Muscle of leg (tissue), 11 donors: Measurements from ENCODE around the gene TM9SF3. TPM values are rescaled to one million over a fixed set of nuclear protein-coding genes. Genes with fewer than 3 reads are reported as not detected.
A peak's percentile ranks its signal among the peaks of the same experiment; 100 is the strongest.

ENCODE experiments used
- DNase-seq: peaks from one replicate; pipeline ENCODE4 v3.0.0; 2013
- H3K27ac ChIP-seq: one replicate; pipeline ENCODE4 v1.5.1; 2013; ENCODE audit warnings: mild to moderate bottlenecking, low read length, control low read depth
- H3K27me3 ChIP-seq: one replicate; pipeline ENCODE4 v1.6.1; 2013; ENCODE audit warnings: low read length; ENCODE audit not compliant: control insufficient read depth, insufficient read depth
- H3K36me3 ChIP-seq: one replicate; pipeline ENCODE4 v1.6.1; 2013; ENCODE audit warnings: low read length; ENCODE audit not compliant: control insufficient read depth, insufficient read depth
- H3K4me1 ChIP-seq: one replicate; pipeline ENCODE4 v1.6.1; 2013; ENCODE audit warnings: low read length; ENCODE audit not compliant: control insufficient read depth, insufficient read depth
- H3K4me3 ChIP-seq: one replicate; pipeline ENCODE4 v1.5.1; 2013; ENCODE audit warnings: low read length, control low read depth
- H3K9me3 ChIP-seq: replicated peaks from 2 replicates; pipeline ENCODE4 v1.6.1; 2013; ENCODE audit warnings: low read depth, low read length; ENCODE audit not compliant: control insufficient read depth
- WGBS: methylation state at CpG from one replicate; pipeline ENCODE4 v1.1.5; 2013; ENCODE audit warnings: missing lambda C conversion rate; ENCODE audit not compliant: insufficient coverage; 5-methylcytosine and 5-hydroxymethylcytosine counted together
- polyA plus RNA-seq, 8 donors: library from polyadenylated mRNA; unstranded; fragments of 120-200 nt; gene quantifications; one replicate each; pipeline versions ENCODE4 v1.2.1 to v1.2.3, GENCODE V29; 2013; ENCODE audit warnings: inconsistent platforms in 1 of 8, low replicate concordance in 1 of 8; ENCODE audit not compliant: insufficient read length in 8 of 8, insufficient read depth in 1 of 8
- total RNA-seq: library from RNA; stranded (reverse); fragments of 120-200 nt; gene quantifications from one replicate; pipeline ENCODE4 v1.2.4, GENCODE V29; 2013

TM9SF3 gene
- total and polyA plus RNA-seq, 9 donors: 60.8 to 105 (median 77.4) TPM

DNA sequence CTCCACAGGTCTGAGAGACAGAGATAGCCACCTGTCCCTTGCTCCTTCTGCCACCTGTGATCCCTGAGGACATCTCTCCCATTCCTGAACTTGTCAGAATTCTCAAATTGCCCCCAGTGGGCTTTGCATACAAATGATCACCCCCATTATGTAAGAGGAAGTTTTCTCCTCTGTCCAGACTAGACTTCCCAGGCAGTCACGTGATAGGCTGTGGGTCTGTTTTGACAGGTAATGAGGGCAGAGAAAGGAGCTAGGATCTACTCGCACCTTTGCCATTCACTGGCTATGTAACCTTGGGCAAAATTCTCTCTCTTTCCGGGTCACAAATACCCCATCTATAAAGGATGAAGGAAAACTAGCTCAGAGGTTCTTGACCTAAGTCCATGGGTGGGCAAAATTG lies 21.4 kb upstream of the TM9SF3 start:
- H3K9me3 ChIP-seq: no peaks in the 10 kb centered on the region
- H3K36me3 ChIP-seq: no peaks in the 10 kb centered on the region
- H3K4me1 ChIP-seq: peaks cover 8% of the 10 kb centered on the region
- no peak overlapping the region for H3K4me3 ChIP-seq
- WGBS: no CpG with 5 or more reads among the region's 3 CpGs
- H3K27me3 ChIP-seq: no peaks in the 10 kb centered on the region
- no peak overlapping the region for H3K27ac ChIP-seq
- DNase-seq: no peak

DNA sequence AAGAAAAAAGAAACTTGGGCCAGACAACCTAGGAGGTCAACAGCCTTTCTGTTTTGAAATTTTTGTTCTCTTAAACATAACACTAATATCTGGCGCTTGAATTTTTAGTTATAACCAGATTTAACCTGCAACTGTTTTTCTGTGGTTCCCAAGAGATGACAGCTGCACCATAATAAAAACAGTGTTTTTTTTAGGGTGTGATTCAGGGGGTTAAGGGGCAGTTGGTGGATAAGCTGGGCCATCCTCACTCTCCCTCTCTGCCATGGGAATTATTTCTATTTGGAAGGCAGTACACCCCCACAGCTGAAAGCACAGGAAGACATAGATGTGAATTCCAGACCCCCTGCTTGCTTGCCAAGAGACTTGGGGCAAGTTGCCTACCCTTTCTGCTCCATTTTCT lies 20.1 kb upstream of the TM9SF3 start:
- Histone ChIP-seq H3K36me3 (no peaks in the 10 kb centered on the region), H3K9me3 (no peaks in the 10 kb centered on the region), H3K27ac (no peak overlapping the region), H3K4me3 (no peak overlapping the region), H3K27me3 (no peaks in the 10 kb centered on the region), H3K4me1 (peaks cover 8% of the 10 kb centered on the region)
- DNase-seq: peak; percentile 16
- WGBS: no CpG with 5 or more reads among the region's 1 CpG

DNA sequence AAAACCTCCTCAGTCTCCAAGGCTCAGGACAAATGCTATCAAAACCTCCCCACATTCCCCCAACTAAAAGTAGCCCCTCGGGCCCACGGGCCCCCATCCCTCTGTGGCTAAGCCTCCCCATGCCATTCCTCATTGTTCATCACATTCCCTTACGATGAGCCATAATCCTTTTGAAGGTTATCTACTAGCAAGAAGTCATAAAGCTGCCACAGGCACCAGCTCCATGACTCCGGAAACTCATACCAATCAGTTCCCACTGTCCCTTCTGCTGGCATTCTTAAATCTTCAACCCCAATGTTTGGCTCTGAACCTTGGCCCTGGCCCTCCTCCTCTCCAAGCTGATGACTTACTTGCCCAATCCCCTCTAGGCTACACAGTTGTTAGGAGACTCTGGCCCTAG lies 19.4 kb upstream of the TM9SF3 start:
- no peak overlapping the region for H3K4me3 ChIP-seq
- 70% methylated on average over 4 of the region's 4 CpGs for WGBS
- DNase-seq: no peak
- H3K27ac ChIP-seq: no peak overlapping the region
- no peaks in the 10 kb centered on the region for H3K9me3 ChIP-seq
- no peaks in the 10 kb centered on the region for H3K36me3 ChIP-seq
- no peaks in the 10 kb centered on the region for H3K27me3 ChIP-seq
- H3K4me1 ChIP-seq: peaks cover 8% of the 10 kb centered on the region

DNA sequence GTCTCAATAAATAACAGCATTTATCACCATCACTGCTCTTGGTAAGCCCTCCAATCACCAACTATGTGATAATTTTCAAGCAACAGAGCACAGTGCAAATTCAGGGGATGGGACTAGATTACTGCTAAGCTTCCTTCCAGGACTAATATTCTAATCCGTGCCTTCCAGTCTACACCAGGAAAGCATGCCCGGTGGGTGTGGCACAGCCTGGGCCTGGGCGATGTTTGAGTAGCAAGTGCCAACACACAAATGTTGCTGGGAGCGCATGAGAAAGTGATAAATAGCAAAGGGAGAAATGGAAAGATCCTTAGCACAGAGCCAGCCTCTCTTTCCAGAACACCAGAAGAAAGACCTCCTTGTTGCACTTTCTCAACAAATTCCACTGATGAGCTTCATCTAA lies 13.5 kb upstream of the TM9SF3 start:
- WGBS: 70% methylated on average over 2 of the region's 4 CpGs
- H3K4me3 ChIP-seq: no peak overlapping the region
- H3K4me1 ChIP-seq: no peaks in the 10 kb centered on the region
- H3K27me3 ChIP-seq: no peaks in the 10 kb centered on the region
- no peak for DNase-seq
- H3K36me3 ChIP-seq: no peaks in the 10 kb centered on the region
- H3K9me3 ChIP-seq: no peaks in the 10 kb centered on the region
- no peak overlapping the region for H3K27ac ChIP-seq

DNA sequence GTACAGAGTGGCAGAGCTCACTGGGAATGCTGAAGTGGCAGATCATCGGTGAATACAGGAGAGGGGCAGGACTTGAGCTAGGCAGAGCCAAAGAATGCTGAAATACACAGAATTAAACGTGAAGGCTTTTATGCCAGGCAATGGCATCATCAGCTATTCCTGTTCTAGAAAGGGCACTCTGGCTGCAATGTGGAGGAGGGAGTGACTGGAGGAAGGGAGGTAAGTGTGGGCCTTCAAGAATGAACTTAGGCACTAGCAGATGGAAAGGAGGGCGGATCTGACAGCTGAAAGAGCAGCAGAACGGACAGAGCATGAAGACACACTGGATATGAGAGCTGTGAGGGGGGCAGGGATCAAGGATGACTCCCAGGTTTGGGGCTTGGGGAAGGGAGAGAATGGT lies 12.0 kb upstream of the TM9SF3 start:
- Histone ChIP-seq H3K4me3 (no peak overlapping the region), H3K9me3 (no peaks in the 10 kb centered on the region), H3K27ac (no peak overlapping the region), H3K36me3 (no peaks in the 10 kb centered on the region), H3K4me1 (no peaks in the 10 kb centered on the region), H3K27me3 (no peaks in the 10 kb centered on the region)
- DNase-seq: no peak
- 77% methylated on average over 4 of the region's 4 CpGs for WGBS

DNA sequence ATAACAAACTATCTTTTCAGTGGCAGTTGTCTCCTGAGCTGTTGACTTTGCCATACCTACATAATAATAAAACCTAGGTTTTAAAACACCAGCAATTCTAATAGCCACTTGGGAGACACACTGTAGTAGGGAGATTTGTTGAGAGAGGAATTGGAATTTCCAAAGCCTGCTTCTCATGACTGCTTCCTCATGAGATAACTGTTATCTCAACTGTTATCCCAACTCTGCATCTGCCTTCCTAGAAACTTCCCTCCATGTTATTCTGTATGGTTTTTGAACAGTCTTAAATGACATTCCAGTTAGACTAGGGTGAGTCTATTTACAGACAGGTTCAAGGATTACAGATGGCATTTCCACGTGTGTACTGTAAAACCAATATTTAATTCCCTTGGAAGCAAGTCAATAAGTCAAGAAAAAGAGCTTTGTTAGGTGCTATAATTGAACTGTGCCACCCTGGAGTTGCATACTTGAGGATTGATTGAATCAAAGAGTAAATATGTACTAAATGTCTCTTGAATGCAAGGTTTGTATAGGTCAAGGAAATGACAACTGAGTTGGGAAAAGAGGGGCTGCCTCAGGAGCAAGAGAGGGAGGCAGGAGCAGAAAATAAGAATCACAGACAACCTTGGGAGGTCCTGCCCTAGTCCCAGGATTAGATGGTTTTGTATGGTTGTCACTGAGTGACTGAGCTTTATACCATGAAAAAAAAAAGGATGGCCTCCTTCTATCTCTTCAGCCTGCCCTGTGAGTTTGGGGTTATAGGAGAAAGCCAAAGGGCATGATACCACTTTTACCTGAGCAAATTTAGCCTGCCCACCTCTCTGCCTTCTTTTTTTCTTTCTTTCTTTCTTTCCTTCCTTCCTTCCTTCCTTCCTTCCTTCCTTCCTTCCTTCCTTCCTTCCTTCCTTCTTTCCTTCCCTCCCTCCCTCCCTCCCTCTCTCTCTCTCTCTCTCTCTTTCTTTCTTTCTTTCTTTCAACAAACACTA lies 9.9 kb upstream of the TM9SF3 start:
- Histone ChIP-seq H3K27me3 (no peaks in the 10 kb centered on the region), H3K36me3 (no peaks in the 10 kb centered on the region), H3K4me1 (no peaks in the 10 kb centered on the region), H3K9me3 (no peaks in the 10 kb centered on the region), H3K27ac (no peak overlapping the region), H3K4me3 (no peak overlapping the region)
- WGBS: no CpG with 5 or more reads among the region's 1 CpG
- no peak for DNase-seq

DNA sequence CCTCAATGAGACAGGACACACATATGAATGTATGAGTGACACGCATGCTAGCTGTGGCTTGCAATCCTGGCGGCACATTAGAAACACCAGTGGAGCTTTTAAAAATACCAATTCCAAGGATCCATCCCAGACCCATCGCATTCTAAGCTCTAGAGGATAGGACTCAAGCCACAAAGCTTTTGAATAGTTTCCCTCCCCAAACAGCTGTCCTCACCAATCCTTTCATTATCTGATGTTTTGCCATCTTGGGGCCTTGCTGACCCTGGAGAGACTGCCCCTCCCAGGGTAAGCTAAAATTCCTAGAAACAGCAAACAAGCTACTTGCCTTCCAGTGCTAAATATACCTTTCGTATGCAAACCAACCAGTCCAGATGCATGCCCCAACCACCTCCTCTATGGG lies 8.9 kb upstream of the TM9SF3 start:
- 92% methylated on average over 4 of the region's 4 CpGs for WGBS
- no peak for DNase-seq
- Histone ChIP-seq H3K27me3 (no peaks in the 10 kb centered on the region), H3K4me3 (no peak overlapping the region), H3K27ac (no peak overlapping the region), H3K9me3 (no peaks in the 10 kb centered on the region), H3K4me1 (no peaks in the 10 kb centered on the region), H3K36me3 (no peaks in the 10 kb centered on the region)

DNA sequence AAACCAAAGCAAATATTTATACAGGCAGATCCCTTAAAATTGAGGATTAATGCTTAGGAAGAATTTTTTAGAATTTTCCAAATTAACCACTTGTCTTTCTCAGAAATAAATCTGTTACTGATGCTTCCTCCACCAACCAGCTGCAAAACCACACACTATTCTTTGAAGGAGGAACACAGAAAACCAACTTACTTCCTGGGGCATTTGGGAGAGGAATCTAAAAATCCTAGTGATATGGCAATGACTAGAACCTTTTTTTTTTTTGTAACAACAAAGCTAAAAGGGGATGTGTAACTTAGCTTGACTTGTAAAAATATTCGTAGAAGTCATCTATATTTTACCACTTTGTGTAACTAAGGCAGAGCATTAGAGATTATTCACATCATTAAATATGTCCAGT lies 5.1 kb upstream of the TM9SF3 start:
- peak; percentile 24 for DNase-seq
- H3K4me3 ChIP-seq: no peak overlapping the region
- no peaks in the 10 kb centered on the region for H3K36me3 ChIP-seq
- no CpG with 5 or more reads among the region's 1 CpG for WGBS
- no peaks in the 10 kb centered on the region for H3K9me3 ChIP-seq
- no peak overlapping the region for H3K27ac ChIP-seq
- no peaks in the 10 kb centered on the region for H3K27me3 ChIP-seq
- peaks cover 7% of the 10 kb centered on the region for H3K4me1 ChIP-seq

DNA sequence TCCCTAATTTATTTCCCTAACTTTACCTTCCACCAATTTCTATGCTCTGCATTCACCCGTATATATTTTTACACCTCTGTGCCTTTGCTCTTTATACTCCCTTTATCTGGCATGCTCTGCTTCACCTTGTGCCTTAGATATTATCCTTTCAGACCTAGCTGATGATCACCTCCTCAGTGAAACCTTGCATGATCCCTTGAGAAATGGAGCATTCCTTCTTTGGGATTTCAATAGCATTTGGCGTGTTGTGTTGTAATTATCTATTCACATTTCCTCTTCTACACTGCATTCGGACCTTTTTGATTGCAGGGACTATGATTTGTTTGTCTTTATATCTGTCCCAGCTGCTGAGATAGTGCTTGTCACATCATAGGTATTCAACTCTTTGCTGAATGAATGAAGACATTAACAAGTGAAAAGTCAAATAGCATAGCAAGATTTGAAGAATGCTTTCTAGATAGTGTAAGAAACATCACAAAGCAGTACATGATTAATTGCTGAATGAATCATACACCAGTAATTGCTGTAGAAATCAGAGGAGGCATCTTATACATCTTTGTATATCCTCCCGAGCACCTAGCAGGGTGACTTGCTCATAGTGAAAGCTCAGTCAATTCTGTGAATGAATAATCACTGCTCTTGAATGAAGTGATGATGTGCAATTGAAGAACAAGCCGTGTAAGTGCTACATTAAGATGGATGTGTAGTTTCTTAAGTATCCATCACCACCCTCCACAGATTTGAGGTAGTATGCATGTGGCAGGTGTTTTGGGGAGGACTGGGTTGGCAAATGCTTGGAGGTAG lies 2.0 kb upstream of the TM9SF3 start:
- no peak for DNase-seq

DNA sequence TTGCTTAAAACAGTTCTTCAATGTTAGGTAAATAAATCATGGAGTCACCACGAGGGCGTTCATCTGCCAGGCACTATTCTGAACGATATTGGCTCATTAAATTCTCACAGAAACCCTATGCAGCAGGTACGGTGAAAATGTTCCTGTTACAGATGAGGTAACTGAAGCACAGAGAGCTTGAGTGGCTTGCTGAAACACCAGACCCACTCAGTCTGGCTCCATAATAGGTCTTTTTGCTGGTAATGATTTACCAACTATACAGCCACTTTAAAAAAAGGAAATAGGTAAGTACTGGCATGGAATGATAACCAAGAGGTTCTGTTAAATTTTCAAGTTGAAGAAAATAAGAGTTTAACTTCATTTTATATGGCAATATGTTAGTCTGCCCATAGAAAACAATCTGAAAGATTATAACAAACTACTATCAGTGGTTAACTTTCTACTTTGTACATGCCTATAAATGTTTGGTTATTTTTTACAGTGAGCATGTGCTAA lies 1.3 kb upstream of the TM9SF3 start:
- Histone ChIP-seq H3K4me3 (no peak overlapping the region), H3K27ac (peak overlapping the region; percentile 98), H3K4me1 (peaks cover 12% of the 10 kb centered on the region), H3K36me3 (no peaks in the 10 kb centered on the region), H3K27me3 (no peaks in the 10 kb centered on the region), H3K9me3 (no peaks in the 10 kb centered on the region)
- DNase-seq: no peak
- no CpG with 5 or more reads among the region's 4 CpGs for WGBS

More for the DNA sequence above, 2.0 kb upstream of the TM9SF3 start:
- Histone ChIP-seq H3K27me3 (no peaks in the 10 kb centered on the region), H3K27ac (no peak overlapping the region), H3K9me3 (no peaks in the 10 kb centered on the region), H3K4me1 (peaks cover 12% of the 10 kb centered on the region), H3K36me3 (no peaks in the 10 kb centered on the region), H3K4me3 (no peak overlapping the region)
- 67% methylated on average over 1 of the region's 5 CpGs for WGBS
